Lung microvascular endothelial cell (primary cell): ENCODE results near the gene SMAGP. TPM values are rescaled to one million over a fixed set of nuclear protein-coding genes. Genes with fewer than 3 reads are reported as not detected.

ENCODE experiments used
- DNase-seq, 2 donors: peaks; one replicate each; pipeline versions ENCODE4 v3.0.0 to v3.0.0-alpha.2; 2010; ENCODE audit warnings: low read depth in 2 of 2
- total RNA-seq: library from RNA; depleted of rRNA; stranded (reverse); fragments of >200 nt; gene quantifications from 2 replicates; pipeline ENCODE4 v1.2.1, GENCODE V29; 2014

The SMAGP gene
- total RNA-seq, 1 donor from 2014 or later: 17.7 TPM

GRCh38 chr12:51197736-51198567 lies 72.3 kb downstream of the SMAGP start:
- DNase-seq: no peak

- no peak for DNase-seq
Observed at GRCh38 chr12:51196547-51196946, 73.7 kb downstream of the SMAGP start.

GRCh38 chr12:51195841-51196240 lies 74.4 kb downstream of the SMAGP start:
- no peak for DNase-seq

Other genes with a start within 250 kb of the SMAGP start
- 35.7 and 39.7 TPM in 2 replicates for gene SLC11A2, start 244.0 kb downstream of the SMAGP start, total RNA-seq
- 20.8 and 27.7 TPM in 2 replicates for gene LETMD1, start 222.1 kb downstream of the SMAGP start, total RNA-seq
- 11.1 and 22.0 TPM in 2 replicates for gene CSRNP2, start 186.8 kb downstream of the SMAGP start, total RNA-seq
- gene TFCP2, start 97.3 kb downstream of the SMAGP start, total RNA-seq: 8.9 and 14.1 TPM in 2 replicates
- gene POU6F1, start 52.4 kb downstream of the SMAGP start, total RNA-seq: 1.3 and 3.0 TPM in 2 replicates
- 68.5 and 73.7 TPM in 2 replicates for gene DAZAP2, start 31.6 kb downstream of the SMAGP start, total RNA-seq
- gene BIN2, start 53.8 kb upstream of the SMAGP start, total RNA-seq: not detected in 2 replicates
- not detected in 2 replicates for gene CELA1, start 76.3 kb upstream of the SMAGP start, total RNA-seq
- gene GALNT6, start 121.0 kb upstream of the SMAGP start, total RNA-seq: 8.5 and 27.7 TPM in 2 replicates
- gene SLC4A8, start 154.4 kb upstream of the SMAGP start, total RNA-seq: 0.60 and 1.1 TPM in 2 replicates